HG03280 (cell line): ENCODE measurements around the gene RBM19.

Experiments
- ATAC-seq: cut with Tn5 transposase; IDR thresholded peaks from one replicate; pipeline ENCODE4 v1.9.1; 2021; ENCODE audit warnings: mild to moderate bottlenecking, moderate library complexity; ENCODE audit not compliant: unreplicated experiment

RBM19 gene

DNA sequence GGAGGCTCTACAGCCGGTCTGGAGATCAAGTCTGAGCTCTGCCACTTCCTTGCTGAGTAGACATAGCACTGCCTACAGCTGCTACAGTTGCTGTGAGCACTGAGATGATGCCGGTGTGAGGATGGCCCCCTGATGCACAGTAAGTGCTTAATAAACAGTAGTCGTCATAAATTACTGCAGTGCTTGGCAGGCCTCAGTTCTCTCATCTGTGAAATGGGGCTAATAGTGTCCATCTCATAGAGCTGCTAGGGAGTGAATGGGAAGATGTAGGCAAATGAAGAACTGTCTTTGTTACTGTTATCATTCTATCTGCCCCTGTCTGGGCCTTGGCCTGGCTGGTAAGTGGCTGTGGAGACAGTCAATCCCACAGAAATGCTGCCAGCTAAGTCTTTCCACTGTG, 124.3 kb downstream of the RBM19 start:
- no peak for ATAC-seq

DNA sequence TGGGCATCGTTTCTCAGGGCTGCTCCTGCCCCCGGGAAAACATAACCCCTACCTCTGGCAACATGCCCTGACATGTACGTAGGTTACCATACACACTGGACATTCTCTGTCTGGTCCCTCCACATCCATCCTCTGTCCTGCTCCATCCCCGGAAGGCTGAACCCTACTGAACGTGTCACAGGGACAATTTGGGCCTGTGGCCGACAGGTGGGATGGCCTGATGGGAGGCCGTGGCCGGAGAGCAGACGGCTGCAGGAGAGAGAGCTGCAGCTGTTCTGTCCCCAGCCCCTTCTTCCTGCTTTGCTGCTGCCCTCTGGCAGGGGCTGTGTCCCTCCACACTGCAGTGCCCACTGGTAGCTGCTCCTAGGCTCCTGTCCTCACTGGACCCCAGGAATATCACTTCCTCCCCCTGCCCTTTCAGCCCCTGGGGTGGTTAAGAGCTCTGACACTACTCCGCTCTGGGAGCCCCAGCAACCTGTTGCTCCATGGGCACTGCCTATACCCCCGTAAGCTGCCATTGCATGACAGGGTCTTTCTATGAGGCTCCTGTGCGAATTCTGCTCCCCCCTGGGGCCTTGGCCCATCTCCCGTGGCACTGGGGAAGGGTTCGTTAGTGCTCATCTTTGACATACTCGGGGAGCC, 125.6 kb downstream of the RBM19 start:
- ATAC-seq, result no peak

DNA sequence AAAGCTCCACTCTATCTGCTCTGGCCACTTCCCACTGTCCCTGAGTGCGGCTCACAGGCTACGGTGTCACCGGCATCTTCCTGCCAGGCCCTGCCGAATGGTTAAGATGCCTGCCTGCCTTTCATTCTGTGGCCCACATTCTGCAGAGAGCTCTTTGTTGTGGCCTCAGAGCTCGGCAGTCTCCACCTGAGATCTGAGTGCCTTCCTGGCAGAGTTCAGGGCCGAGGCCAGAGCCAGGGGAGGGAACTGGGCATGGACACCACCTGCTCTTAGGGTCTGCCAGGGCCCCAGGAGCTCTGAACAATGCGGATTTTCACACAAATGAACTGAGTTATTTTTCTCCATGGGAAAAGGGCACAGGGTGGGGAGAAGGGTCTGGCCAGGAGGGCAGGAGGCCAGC, 127.2 kb downstream of the RBM19 start:
- no peak for ATAC-seq

DNA sequence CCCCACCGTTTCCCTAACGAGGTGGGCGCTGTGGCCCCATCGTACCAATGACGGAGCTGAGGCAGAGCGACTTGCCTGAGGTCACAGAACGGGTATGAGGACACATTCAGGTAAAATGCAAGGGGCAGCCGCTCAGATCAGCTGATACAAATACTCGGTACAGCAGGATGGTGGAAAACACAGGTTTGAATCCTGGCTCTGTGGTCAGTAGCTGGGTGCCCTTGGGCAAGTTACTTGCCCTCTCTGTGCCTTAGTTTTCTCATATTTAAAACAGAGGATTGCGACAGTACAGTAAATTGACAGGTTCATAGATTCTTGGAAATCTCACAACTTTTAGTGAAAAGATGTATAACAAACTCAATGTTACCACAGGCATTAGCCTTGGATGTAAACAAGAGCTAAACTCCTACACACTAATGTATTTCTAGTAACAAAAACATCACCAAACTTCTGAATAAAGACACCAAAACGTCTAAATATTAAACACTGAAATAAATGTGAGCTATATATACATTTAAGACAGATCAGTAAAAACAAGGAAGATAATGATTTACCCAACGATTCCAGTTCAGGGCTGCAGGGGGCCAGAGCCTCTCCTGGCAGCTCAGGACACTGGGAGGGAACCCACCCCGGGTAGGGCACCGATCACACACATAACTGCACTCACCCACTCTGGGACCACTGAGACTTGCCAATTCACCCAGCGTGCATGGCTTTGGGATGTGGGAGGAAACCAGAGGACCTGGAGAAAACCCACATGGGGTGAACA, 128.4 kb downstream of the RBM19 start:
- no peak for ATAC-seq

DNA sequence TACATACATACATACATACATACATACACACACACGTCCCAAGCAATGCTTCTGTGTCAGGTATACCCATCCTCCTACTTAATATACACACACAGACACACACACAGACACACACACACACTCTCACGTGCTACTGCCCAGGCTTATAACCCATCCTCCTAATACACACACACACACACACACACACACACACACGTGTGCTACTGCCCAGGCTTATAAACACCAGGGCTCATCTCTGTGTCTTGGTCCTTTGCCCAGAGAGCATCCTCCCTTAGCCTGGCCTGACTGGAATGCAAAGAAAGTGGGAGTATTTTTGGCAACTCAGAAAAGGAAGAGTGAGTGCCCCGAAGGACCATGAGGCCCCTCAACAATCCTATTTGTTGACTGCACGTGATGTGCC, 129.0 kb downstream of the RBM19 start:
- ATAC-seq, result no peak

DNA sequence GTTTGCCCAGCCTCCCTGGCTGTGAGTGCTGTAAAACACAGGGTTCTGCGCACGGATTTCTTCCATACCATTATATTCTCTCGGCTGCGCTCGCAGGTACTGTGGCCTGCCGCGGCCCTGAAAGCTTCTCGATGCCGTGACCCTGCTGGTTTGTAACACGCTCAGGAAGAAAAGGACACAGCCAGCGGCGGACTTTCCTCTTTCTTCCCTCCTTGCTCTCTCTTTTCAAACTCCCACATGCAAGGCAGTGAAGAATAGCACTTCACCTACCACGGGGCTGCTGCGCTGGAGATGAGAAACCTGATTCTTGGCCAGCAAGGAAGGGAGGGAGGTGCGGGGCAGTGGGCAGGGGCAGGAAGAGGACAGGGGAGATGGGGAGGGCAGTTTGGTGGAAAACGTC, 130.2 kb downstream of the RBM19 start:
- no peak for ATAC-seq

DNA sequence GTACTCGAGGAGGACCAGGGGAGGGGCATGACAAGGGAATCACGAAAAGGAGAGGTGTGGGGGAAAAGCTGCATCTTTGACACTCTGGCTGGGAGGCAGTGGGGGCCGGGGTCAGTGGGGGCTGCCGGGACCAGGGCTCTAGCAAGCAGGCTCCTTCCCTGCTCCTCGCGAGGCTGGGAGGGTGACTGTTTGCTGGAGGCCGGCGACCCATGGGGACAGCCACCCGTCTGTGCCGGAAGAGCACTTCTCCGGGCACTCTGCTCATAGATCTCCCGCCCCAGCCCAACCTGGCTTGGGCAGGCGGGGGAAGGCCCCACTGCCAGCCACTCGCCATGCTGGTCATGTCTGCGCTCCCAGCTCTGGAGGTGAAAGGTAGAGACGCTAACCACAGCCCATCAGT, 130.7 kb downstream of the RBM19 start:
- no peak for ATAC-seq

DNA sequence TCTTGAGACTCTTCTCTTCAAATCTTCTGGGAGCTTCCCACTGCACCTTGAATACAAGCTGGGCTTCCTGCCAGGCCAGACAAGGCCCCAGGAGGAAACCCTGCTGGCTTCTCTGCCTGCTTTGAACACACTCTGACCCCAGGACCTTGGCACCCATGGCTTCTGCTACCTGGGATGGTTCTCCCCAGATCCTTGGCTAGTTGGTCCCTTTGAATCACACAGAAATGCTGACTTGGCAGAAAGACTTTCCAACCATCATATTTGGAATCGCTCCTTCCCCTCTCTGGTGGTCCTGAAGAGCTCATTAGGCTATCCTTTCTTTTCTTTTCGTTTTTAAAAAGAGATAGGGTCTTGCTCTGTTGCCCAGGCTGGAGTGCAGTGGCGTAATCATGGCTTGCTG, 132.7 kb downstream of the RBM19 start:
- ATAC-seq, result no peak

DNA sequence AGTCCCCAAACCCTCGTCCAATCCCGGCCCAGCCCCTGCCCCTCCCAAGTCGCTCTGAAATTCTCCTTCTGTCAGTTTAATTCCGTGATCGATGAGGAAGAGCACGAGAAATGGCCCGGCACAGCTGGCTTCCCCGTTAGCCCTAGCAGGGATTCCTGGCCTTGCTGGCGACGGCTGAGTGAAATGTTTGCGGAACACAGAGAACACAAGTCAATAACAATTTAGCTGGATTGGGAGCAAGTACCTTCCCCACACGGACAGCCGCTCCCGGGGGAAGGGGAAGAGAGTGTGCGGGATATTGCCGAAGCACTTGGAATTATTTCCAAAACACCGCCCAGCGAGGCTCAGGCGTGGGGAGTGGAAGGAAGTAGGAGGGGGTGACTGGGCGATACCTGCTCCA, 134.6 kb downstream of the RBM19 start:
- no peak for ATAC-seq

DNA sequence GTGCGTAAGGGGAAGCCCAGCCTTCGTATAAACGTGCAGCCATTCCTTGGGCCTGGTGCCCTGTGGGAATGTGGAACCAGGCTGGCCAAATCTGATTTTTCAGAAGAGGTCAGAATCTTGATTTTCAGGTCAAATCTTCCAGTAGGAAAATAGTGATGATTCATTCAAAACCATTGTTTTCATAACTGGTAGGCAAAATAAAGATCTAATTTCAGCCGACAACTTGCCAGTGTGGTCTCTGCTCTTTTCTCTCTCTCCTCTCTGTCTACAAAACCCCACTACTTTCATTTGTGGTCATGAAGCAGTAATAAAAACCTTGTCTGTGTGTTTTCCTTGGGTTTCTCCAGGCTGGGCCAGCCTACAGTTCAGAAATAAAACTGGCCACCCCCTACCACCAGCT, 135.1 kb downstream of the RBM19 start:
- ATAC-seq, result no peak

DNA sequence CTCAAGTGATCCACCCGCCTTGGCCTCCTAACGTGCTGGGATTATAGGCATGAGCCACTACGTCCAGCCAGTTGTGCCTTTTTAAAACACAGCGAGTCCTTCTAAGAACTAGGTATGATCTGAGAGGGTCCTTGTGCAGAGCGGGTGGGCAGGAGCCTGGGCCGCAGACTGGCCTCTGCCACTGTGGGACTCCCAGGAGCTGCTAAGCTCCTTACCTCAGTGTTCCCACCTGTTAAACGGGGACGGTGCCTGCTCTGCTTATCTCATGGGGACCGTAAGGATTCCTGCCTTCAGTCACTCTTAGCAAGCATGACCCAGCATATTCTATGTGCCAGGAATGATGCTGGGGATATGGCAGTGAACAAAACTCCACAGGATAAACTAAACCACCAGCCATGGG, 136.9 kb downstream of the RBM19 start:
- ATAC-seq, result no peak

DNA sequence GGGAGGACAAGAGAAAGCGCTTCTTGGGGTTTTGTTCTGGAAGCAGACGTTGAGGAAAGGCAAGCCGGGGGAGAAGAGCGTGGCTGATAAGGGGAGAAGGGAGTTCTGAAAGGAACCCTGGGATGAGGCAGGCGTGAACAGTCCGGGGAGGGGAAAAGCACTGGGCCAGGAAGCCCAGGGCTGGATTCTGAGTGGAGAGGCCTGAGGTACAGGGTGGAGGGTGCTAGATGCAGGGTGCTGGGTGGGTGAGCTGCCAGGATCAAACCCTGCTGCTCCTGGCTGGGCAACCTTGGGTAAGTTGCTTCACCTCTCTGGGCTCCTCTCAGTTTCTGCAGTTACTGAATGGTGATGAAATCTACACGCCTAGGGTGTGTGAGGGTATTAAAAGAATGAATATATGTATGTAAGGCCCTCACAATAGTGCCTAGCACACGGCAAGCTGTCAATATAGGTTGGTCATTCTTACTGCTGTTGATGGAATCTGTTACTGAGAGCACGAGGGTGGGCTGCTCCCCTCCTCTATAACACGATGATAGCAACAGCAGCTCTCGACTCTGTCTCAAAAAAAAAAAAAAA, 138.5 kb downstream of the RBM19 start:
- ATAC-seq, result no peak

DNA sequence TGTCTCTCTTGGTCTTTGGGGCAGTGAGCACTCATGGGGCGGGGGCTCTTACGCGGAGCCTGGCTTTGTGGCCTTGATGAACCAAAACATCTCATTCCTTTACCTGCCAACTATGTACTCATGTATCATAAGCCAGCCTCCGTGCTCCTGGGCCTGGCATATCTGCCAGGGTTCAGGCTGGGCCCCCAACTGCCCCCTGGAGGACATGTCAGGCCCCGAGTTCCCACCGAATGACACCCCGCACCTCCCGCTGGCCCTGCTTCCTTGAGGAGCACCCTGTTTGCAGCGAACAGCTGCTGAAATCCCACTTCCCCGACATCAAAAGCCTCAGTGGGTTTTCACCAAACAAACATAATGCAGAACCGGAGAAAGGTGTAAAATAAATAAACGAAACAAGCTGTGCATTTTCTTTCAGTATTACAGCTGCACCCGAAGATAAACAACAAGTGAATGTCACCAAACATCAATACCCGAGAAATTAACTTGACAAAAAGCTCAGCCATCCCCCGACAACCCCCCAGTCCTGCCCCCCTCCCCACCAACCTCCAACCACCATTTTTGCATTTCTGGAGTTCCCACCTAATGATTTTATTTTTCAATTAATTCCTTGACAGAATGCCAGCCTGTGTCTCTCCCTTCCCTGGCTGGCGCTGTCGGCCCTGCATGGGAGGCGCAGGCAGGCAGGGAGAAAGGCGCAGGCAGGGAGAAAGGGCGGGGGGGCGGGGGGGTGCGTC, 139.2 kb downstream of the RBM19 start:
- ATAC-seq, result no peak

DNA sequence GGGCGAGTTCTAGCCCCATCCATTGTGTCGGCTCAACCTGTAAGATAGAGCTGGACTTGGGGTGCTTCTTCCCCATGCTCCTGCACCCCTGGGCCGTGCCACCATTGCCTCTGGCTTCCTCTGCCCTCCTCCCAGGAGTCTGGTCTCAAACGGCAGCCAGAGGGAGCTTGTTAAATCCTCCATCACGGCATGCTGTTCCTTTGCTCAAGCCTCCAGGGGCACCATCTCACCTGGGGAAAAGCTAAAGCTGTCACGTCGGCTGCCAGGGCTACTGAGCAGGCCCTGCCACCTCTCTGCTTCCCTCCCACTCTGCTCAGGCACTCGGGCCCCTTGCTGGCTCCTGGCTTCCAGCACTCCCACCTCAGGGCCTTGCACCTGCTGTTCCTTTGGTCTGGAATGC, 140.4 kb downstream of the RBM19 start:
- ATAC-seq, result no peak

DNA sequence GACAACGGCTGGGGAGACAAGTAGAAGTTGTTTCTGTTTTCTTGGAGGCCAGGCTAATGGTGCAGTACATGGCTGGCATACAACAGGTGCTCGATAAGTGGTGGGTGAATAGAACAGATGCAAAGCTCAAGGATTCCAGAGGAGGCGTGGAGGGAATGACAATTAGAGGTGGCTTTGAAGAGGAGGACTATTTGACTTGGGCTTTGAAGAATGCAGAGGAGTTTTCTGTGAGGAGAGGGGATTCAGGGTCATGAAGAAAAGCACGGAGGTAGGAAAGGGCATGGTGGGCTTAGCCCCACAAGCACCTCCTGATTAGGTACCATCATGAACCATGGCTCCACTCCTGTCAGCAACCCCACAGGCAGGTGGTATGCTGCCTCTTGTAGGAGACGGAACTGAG, 142.3 kb downstream of the RBM19 start:
- ATAC-seq, result no peak

DNA sequence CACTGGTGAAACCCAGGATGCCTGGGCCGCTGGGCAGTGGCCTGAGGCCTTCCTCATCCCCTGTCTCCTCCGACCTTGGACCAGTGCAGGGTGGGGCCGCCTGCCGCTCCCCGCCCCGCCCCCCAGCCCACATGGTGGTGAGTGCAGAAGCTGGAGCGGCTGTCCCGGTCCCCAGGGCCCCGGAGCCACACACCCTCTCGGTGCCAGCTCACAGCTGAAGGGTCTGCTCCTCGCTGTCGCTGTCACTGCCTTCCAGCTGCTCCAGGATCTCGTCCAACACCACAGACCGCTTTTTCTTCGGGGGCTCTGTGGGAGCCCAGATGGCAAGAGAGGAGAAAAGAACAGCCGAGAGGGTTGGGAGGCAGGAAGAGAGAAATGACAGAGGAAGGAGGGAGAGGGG, 143.1 kb downstream of the RBM19 start:
- ATAC-seq, result no peak

DNA sequence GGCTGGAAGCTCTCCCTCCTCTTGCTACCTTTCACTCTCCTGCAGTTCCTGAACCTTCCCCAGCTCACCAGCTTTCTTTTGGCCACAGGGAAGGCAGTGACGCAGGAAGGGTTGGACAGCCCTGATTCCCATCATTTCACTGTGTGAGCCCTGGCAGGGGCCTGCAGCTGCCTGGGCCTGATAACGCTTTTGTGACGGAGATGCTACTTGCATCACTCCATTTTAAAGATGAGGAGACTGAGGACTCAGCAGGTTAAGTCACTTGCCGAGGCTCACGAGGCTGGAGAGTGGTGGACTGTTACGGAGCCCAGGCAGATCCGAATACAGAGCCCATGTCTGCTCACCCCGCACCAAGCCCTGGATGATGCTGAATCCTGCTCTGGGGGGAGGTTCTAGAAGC, 145.3 kb downstream of the RBM19 start:
- ATAC-seq, result no peak

DNA sequence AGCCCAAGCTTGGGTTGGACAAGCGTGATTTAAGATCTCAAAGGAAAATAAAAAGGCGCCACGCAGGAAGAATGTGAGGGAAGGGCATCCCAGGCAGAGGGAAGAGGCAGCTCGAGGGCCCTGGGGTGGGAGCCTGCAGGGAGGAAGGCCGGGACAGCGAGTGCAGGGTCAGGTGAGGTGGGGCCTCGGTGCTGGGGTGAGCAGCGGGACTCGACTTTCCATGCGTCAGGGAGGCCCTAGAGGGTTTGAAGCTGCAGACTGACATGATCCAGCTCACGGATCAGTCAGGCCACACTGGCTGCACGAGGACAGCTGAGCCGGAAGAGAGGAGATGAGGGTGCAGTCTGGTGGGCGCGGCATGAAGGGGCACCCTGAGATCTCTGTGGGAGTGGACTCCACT, 145.8 kb downstream of the RBM19 start:
- ATAC-seq, result no peak

DNA sequence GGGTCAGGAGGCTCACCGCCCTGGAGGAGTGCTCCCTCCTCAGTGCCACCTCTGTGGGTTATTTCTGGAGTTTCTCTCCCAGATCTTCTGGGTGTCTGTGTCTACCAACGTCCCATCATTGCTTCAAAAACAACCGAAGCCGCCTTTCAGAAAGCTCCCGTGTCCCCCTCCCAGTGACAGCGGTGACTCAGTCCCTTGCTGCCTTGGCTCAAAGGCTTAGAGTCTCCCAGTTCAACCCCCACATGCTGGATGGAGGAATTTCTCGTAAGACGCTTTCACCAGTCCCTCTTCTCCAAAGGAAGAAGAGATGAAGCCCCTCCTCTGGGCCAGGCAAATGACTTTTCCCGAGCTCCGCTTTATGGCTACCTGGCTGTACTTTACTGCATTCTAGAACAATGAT, 146.6 kb downstream of the RBM19 start:
- no peak for ATAC-seq

DNA sequence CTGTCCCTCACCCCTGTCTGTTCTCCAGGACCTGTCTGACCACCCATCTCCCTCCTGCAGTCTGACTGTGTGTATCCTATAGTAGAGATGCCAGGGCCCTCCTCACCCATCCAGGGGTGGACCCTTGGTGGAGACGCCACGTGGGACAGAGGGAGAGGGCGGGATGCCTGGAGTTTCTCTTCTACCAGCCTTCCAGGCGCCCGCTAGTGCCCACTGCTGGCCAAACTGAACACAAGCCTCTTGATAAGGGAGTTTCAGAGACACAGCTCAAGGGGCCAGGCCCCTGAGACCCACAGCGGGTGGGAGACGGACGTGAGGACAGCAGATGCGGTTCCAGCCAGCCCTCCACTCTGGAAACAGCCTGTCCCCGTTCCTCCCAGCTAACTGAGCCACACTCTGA, 147.3 kb downstream of the RBM19 start:
- ATAC-seq, result no peak

DNA sequence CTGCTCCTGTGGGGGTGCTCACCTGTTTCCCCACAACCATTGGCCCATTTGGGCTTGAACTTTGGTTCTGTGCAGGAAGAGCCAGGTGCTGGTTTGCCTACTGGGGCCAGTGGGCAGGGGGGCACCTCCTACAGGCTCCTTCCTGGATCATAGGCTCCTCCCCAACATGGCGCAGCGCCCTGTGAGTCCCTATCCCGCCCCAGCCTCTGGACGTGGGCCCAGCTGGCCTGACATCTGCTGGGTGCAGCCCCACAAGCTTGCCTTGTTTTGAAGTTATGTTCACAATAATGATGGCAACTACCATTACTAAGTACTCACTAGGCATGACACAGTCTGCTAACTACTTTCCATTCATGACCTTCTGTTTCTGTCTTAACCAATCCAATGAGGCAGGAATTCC, 147.8 kb downstream of the RBM19 start:
- no peak for ATAC-seq

DNA sequence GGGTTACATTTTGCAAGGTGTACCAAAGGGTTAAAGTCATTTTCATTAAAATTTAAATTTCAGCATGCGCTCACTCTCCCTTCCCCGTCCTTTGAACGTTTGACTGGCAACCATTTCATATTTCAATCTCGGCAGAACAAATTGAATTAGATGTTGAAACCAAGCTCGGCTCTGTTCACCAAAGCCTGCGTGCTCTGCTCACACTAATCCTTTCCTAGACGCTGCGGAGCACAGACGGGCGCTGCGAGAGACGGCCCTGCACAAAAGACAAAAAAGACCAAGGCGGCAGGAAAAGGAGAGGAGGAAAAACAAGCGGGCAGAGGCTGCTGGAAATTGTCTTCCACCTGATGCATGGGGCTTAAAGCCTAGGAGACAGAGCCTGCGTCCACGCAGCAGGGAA, 149.3 kb downstream of the RBM19 start:
- no peak for ATAC-seq
